Left lung (tissue), 10 donors: ENCODE measurements around the gene NT5DC2. TPM values are rescaled to one million over a fixed set of nuclear protein-coding genes. Genes with fewer than 3 reads are reported as not detected.

Source experiments
- ATAC-seq: fragments of 200-7000 bp; cut with Tn5 transposase; one replicate; pipeline ENCODE4 v1.9.1; 2020; ENCODE audit warnings: moderate library complexity
- DNase-seq, 4 donors: peaks; one replicate each; pipeline ENCODE4 v3.0.0-alpha.2; 2013 to 2020
- H3K27ac ChIP-seq, 2 donors: fragments of 200-600 bp; sonication (generic) in 1 of 2; one replicate each; pipeline versions ENCODE4 v1.5.0 to v1.8.0; 2020 to 2021
- H3K27me3 ChIP-seq, 2 donors: fragments of 200-600 bp; sonication (generic) in 1 of 2; one replicate each; pipeline versions ENCODE4 v1.5.0 to v1.8.0; 2020 to 2021
- H3K36me3 ChIP-seq, 2 donors: fragments of 200-600 bp; sonication (generic) in 1 of 2; one replicate each; pipeline versions ENCODE4 v1.5.0 to v1.8.0; 2020 to 2021
- H3K4me1 ChIP-seq, 2 donors: fragments of 200-600 bp; one replicate each; pipeline ENCODE4 v1.8.0; 2021
- H3K4me3 ChIP-seq, 2 donors: fragments of 200-600 bp; sonication (generic) in 1 of 2; one replicate each; pipeline versions ENCODE4 v1.5.0 to v1.8.0; 2020 to 2021; ENCODE audit warnings: mild to moderate bottlenecking in 1 of 2
- H3K9me3 ChIP-seq, 2 donors: fragments of 200-600 bp; sonication (generic) in 1 of 2; one replicate each; pipeline versions ENCODE4 v1.5.0 to v1.8.0; 2020 to 2021
- intact Hi-C, 2 donors: fragments of 100-400 bp; cut with DNase I; formaldehyde crosslinking; loops; one replicate each; pipeline versions ENCODE4 v1.11.2 to v1.14.2; 2022
- polyA plus RNA-seq, 6 donors: library from polyadenylated mRNA; unstranded; fragments of 120-200 nt; gene quantifications; one replicate each; pipeline ENCODE4 v1.2.1, GENCODE V29; 2013; ENCODE audit not compliant: insufficient read length in 6 of 6
- total RNA-seq, 2 donors: library from RNA; stranded (reverse); fragmentation: NEBNext Ultra II Directional; extraction: Animal tissue kit (Norgen Biotek cat#: 25700); gene quantifications; one replicate each; pipeline ENCODE4 v1.2.1, GENCODE V29; 2021
- TF ChIP-seq, protein P1 (sequence below), 2 donors: fragments of 200-600 bp; sonication (generic) in 1 of 2; IDR thresholded peaks; one replicate each; pipeline versions ENCODE4 v1.5.0 to v1.8.0; 2021; ENCODE audit warnings: antibody characterized with exemption in 2 of 2
- donor health status: DM: no; HTN: yes; CAD: no.
- donor health status: DM: no; HTN: no; CAD: no.

The NT5DC2 gene
- total and polyA plus RNA-seq, 8 donors = 81.8 to 365 (median 247) TPM

DNA sequence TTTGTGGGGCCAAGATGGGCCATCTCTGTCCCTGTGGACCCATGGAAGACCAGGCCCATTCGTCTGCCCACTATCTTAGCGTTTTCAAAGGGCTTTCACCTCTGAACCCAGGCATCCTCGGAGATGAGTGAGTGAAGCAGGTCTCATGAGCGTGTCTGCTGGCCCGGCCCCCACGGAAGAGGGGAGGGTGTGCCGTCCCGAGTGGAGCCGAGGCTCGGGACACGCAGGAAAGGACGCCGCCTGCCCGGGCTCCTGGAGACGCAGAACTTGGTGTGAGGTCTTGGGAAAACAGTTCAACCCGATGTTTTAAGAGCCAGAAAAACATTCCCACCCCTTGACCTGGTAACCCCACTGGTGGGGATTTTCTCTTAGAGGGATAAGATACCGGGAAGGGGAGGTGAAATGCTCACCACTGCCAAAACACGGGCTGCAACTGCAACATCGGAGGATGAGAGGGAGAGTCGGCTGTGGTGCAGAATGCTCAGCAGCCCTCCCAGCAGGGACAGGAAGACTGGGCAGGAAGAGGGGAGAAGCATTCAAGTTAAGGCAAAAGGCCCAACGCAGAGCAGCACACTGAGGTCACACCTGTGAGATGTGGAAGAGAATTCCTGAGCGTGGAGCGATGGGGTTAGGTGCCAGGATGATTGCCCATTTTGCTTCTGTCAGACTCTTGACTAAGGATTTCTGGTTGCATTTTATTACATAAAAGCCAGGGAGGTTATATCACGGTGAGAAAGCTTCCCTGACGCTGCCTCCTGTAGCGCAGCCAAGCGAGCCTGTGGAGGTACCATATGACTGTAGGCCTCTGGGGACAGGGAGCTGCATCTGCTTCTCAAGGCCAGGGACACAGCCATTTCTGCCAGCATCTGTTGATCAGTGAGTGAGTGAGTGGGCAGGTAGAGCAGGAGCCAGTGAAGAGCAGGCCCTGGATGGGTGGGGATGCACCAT lies 52.6 kb downstream of the NT5DC2 start:
- peaks cover 0 to 11% of the 10 kb centered on the region in 2 donors for H3K4me1 ChIP-seq
- ATAC-seq (no peak), DNase-seq (peak in 1 of 4 donors; percentile 77)
- H3K9me3 ChIP-seq = no peaks in the 10 kb centered on the region
- H3K4me3 ChIP-seq = no peak overlapping the region
- peaks cover 0 to 90% of the 10 kb centered on the region in 2 donors for H3K36me3 ChIP-seq
- no peaks in the 10 kb centered on the region for H3K27me3 ChIP-seq
- H3K27ac ChIP-seq = no peak overlapping the region
- TF ChIP-seq, protein P1, sequence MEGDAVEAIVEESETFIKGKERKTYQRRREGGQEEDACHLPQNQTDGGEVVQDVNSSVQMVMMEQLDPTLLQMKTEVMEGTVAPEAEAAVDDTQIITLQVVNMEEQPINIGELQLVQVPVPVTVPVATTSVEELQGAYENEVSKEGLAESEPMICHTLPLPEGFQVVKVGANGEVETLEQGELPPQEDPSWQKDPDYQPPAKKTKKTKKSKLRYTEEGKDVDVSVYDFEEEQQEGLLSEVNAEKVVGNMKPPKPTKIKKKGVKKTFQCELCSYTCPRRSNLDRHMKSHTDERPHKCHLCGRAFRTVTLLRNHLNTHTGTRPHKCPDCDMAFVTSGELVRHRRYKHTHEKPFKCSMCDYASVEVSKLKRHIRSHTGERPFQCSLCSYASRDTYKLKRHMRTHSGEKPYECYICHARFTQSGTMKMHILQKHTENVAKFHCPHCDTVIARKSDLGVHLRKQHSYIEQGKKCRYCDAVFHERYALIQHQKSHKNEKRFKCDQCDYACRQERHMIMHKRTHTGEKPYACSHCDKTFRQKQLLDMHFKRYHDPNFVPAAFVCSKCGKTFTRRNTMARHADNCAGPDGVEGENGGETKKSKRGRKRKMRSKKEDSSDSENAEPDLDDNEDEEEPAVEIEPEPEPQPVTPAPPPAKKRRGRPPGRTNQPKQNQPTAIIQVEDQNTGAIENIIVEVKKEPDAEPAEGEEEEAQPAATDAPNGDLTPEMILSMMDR (IDR thresholded peaks at IDR 0.05) = no peak
- intact Hi-C loops = no loop called here

DNA sequence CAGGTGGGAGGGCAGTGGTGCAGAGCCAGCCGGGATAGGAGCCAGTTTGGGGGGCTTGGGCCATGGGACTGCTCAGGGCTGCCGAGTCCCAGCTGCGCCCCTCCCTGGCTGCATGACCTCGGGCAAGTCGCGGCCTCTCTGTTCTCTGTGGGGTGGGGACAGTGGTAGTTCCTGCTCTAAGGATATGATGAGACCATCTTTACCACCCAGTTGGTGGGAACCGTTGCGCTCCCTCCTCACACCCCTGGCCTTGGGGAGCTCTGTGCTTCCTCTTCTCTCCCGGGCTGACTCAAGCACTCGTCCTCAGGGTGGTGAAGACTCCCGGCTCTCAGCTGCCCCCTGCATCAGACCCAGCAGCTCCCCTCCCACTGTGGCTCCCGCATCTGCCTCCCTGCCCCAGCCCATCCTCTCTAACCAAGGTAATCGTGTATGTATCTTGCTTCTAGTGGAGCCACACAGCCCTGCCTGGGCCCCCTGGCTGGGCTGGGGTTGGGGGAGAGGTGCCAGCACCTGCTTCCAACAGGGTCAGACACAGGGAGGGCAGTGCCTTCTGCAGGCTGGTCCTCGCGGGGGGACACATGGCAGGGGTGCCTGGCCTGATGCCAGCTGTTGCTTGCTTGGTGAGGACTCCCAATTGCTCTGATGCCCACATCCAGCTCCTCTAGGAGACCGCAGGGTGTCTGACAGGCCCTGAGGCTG lies 53.6 kb downstream of the NT5DC2 start:
- Histone ChIP-seq H3K4me1 (peaks cover 0 to 21% of the 10 kb centered on the region in 2 donors), H3K9me3 (no peaks in the 10 kb centered on the region), H3K36me3 (peaks cover 0 to 90% of the 10 kb centered on the region in 2 donors), H3K4me3 (no peak overlapping the region), H3K27ac (no peak overlapping the region), H3K27me3 (no peaks in the 10 kb centered on the region)
- no peak for ATAC-seq
- DNase-seq = peak in 1 of 4 donors; percentile 65
- TF ChIP-seq, protein P1 (IDR thresholded peaks at IDR 0.05) = no peak
- intact Hi-C loops = no loop called here

DNA sequence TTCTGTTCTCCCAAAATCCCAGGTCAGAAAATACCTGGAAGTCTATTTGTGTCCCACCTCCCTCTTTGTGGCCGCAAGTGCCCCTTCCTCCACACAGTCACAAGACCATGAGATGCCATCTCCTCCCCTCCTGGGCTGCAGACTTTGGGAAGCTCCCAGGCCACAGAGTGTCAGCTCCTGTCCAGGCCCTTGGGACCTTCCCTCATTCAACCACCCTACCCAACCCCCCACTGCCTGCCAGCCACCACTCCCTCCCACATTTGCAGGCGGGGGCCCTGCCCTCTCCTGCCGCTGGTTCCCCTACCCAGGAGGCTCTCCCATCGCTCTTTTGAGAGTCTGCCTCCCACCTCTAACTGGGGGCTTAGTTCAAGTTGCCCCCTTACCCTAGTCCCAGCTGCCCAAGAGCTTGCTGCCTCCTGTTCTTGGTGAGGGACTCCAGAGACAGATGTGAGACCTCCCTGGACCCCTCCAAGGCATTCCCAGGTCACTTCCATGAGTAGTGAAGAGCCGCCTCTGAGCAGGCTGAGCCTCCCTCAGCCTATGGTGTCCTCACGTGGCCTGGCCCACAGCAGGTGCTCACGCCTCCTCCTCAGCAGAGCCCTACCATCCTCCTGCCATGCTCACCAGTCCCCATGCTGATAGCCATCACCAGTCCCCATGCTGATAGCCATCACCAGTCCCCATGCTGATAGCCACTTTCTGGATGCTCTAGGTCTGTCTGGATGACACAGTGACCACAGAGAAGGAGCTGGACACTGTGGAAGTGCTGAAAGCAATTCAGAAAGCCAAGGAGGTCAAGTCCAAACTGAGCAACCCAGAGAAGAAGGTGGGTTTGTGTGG lies 54.4 kb downstream of the NT5DC2 start:
- no peak overlapping the region for H3K27ac ChIP-seq
- peak in 1 of 4 donors; percentile 47 for DNase-seq
- H3K27me3 ChIP-seq = no peaks in the 10 kb centered on the region
- H3K9me3 ChIP-seq = no peaks in the 10 kb centered on the region
- intact Hi-C loops = no loop called here
- H3K36me3 ChIP-seq = peaks cover 0 to 96% of the 10 kb centered on the region in 2 donors
- H3K4me3 ChIP-seq = no peak overlapping the region
- TF ChIP-seq, protein P1 (IDR thresholded peaks at IDR 0.05) = no peak
- no peak for ATAC-seq
- peaks cover 0 to 26% of the 10 kb centered on the region in 2 donors for H3K4me1 ChIP-seq

DNA sequence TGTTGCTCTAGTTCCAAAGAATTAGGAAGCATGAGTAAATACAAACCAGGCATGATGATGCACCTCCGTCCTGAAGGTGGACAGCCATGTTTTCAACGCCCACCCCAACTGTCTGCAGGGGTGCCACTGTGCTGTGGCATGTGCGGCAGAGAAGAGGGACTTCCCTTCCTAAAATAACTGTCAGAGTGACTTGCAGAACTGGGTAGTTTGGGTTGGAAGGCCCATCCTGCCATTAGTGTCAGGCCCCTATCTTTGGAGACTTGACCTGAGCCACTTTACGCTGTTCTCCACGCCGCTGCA lies 55.9 kb downstream of the NT5DC2 start:
- peaks cover 0 to 100% of the 10 kb centered on the region in 2 donors for H3K36me3 ChIP-seq
- H3K27me3 ChIP-seq = no peaks in the 10 kb centered on the region
- ATAC-seq (no peak), DNase-seq (peak in 1 of 4 donors; percentile 9)
- H3K4me1 ChIP-seq = peaks cover 0 to 32% of the 10 kb centered on the region in 2 donors
- no peak overlapping the region for H3K4me3 ChIP-seq
- no peaks in the 10 kb centered on the region for H3K9me3 ChIP-seq
- intact Hi-C loops = no loop called here
- H3K27ac ChIP-seq = no peak overlapping the region
- TF ChIP-seq, protein P1 (IDR thresholded peaks at IDR 0.05) = no peak
